ENCODE data around the gene FBXW5.

Gene FBXW5

DNA sequence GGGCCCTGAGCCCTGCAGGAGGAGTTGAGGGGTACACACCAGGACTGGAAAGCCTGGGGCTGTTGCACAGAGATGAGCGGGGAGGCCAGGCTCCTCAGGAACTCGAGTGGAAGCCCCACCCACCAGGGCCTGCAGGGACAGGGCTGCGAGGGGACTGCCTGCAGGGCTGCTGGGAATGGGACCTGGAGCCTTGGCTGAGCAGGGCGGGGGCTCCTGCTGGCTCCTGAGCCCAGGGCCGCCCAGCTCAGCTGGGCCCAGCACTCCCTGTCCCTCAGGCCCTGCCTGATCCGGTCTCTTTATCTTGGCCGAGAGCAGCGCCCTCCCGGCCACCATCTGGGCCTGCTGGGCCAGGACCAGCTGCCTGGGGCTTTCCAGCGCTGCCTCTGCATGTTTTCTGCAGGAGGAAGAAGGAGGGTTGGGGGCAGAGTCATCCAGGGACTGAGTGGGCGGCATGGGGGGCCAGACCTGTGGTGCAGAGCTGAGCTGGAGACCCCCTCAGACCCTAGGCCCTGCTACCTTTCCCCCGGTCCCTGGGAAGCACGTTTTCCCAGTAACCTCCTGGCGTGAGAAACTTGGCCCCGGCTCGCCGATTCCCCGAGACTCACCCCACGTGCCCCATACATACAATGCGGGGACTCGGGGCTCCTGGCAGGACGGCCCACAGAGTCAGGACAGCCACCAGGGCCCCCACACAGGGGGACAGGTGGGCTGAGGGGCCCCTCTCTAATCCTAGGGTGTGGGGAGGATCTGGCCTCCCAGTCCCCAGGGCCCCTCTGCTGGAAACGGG, 16.9 kb upstream of the FBXW5 start:
- DNase-seq: no peak

DNA sequence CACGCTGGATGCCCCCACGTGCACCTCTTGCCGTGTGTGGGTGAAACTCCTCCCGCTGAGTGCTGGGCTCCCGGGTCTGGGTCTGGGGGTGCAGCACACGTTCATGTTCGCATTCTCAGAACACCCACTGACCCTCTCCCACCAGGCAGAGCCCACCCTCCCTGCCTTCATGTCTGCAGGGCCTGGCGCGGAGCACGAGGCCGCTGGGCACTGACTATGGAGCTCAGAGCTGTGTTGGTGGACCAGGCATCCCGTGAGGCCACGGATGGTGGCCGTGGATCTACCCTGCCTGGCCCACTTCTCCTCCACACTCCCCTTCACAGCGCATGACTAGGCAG, 16.4 kb upstream of the FBXW5 start:
- no peak for DNase-seq

DNA sequence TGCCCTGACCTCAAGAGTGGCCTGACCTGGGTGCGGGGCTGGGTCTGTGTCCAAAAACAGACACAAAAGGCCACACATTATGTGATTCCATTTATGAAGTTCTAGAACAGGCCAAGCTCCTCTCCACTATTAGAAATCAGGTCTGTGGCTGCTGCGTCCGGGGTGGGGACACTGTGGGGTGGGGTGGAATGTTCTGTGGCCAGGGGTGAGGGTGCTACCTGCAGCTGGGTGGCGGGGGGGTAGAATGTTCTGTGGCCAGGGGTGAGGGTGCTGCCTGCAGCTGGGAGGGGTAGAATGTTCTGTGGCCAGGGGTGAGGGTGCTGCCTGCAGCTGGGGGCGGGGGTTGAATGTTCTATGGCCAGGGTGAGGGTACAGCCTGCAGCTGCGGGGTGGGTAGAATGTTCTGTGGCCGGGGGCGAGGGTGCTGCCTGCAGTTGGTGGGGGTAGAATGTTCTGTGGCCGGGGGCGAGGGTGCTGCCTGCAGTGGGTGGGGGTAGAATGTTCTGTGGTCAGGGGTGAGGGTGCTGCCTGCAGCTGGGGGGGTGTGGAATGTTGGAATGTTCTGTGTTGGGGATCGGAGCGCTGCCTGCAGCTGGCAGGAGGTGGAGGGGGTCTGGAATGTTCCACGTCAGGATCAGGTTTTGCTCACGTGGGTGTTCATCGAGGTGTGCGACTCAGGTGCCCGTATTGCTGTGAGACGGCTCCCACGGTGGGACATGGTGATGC, 15.8 kb upstream of the FBXW5 start:
- no peak for DNase-seq

DNA sequence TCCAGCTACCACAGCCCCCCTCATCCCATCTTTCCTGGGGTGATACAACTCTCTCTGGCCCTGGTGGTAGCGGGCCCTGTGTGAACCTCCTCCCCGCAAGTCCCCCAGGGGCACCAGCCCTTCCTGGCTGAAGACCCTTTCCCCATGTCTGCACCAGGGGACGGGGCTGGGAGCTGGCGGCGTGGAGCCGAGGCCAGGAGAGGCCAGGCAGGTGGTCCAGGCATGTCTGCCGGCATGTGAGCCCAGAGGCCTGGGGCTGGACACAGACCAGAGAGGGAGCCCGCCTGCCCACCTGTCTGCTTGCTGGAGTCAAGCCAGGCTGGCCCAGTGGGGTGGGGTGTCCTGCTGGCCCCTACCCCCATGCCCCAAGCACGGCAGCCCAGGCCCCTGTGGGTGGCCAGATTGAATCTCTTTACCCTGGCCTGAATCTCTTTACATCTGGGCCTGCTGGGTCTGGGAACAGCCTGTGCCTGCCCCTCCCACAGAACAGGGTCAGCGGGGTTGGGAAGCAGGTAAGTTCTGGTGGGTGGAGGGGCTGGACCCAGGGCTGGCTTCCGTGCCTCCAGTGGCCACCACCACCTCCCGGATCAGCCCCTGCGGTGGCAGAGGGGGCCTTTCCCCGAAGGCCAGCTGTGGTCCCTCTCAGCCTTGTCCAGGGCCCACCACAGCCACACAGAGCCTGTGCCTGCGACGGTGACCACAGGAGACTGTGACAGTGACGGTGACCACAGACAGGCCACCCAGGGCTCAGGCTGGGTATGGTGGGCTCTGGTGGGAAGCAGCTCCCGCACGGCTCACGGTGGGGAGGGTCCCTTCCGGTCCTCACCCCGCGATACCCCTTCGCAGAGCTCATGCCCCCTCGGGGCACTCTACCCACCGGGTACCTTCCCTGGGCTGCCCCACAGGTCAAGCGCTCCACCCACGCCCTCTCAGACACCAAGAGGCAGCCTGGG, 14.6 kb upstream of the FBXW5 start:
- no peak for DNase-seq

DNA sequence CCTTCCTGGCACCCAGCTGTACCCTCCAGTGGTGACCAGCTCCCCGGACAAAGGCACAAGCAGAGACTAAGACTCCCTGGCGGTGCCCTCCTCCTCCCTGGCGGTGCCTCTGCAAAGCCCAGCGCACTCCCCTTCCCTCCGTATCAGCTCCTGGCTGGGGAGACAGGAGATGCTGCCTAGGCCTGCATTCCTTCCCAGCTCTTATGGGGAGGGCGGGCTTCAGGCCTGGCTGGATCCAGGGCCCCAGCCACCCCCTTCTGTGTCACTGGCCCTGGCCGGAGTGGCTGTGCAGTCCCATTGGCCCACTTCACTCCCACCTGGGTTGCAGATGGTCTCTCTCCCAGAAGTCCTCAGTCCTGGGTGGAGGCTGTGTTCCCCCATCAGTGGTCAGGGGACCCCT, 13.9 kb upstream of the FBXW5 start:
- DNase-seq: no peak

DNA sequence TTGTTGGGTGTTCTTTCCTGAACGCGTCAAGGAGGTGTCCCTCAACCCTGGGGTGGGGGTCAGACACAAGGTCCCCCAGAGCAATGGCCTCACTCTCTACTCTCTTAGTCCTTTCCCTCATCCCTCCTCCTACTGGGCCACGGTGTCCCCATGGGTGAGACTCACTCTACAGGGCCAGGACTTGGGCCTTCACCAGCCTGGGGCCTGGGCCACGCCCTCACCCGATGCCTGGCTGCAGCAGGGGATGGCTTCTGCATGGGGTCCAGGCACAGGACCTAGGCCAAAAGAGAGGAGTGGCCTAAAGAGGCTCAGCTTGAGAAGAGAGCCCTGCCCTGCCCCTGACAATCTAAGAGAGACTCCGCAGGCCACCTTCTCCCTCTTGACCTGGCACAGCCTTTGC, 13.4 kb upstream of the FBXW5 start:
- DNase-seq: no peak

DNA sequence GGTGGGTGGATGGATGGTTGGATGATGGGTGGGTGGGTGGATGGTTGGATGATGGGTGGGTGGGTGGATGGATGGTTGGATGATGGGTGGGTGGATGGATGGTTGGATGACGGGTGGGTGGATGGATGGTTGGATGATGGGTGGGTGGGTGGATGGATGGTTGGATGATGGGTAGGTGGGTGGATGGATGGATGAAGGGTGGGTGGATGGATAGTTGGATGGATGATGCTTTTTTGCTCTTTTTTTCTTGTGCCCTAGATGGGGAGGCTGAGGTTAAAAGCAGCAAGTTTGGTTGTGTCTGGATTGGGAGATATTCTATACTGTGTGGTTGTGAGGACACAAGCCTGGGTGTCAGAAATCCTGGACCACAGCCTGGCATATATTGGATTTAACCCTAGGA, 12.9 kb upstream of the FBXW5 start:
- DNase-seq: no peak

DNA sequence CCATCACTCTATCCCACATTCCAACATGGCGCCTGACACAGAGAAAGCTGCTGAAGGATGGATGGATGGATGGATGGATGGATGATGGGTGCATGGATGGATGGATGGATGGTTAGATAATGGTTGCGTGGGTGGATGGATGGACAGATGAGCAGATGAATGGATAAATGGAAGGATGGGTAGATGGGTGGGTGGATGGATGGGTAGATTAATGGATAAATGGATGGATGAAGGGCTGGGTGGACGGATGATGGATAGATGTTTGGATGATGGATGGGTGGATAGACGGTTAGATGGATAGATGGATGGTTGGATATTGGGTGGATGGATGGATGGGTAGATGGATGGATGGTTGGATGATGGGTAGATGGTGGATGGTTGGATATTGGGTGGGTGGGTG, 12.1 kb upstream of the FBXW5 start:
- DNase-seq: no peak

DNA sequence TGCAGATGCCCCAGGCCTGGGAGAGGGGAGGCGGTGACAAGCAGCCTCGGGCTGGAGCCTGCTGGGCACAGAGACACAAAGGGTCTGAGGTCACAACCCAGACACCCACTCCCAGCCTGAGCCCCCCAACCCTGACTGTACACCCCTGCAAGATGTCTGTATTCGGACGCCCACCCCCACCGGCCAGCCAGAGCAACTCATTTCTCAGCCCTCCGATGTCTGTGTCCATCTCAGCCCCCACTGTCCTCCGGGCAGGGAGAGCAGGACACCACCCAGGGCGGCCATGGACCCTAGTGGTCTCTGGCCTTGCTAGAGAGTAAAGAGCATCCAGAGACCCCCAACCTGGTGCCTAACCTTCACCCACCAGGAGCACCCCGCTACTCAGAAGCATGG, 11.4 kb upstream of the FBXW5 start:
- DNase-seq: no peak

DNA sequence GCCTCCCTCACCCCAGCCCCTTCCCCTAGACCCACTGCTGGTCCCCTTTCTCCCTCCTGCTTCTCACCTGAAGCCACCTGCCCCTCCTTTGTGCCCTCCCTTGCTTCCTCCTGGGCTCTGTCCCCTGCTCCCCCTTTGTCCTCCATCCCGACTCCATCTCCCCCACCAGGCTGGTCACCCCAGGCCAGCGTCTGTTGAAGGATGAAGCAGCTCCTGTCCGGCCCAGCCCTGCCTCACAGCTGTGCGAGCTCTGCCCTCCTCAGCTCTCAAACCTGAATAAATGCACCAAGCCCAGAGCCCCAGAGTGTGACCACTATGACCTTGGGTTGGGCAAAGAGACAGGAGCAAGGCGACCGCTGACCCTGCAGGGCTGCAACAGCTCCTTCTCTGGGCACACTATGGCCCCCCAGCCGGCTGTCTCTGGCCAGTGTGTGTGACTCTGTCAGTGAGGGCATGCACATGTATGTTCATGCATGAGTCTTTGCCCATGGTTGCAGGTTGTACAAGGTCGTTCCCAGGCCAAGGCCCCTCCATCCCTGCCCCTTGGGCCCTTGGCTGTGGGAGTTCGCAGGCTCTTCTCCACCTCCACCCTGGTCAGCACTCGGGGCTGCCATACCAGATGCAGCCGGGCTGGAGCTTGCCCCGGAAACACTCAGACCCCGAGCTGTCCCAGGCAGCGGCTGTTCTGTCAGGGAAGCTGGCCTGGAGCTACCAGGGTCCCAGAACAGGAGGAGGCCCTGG, 10.8 kb upstream of the FBXW5 start:
- DNase-seq: no peak

DNA sequence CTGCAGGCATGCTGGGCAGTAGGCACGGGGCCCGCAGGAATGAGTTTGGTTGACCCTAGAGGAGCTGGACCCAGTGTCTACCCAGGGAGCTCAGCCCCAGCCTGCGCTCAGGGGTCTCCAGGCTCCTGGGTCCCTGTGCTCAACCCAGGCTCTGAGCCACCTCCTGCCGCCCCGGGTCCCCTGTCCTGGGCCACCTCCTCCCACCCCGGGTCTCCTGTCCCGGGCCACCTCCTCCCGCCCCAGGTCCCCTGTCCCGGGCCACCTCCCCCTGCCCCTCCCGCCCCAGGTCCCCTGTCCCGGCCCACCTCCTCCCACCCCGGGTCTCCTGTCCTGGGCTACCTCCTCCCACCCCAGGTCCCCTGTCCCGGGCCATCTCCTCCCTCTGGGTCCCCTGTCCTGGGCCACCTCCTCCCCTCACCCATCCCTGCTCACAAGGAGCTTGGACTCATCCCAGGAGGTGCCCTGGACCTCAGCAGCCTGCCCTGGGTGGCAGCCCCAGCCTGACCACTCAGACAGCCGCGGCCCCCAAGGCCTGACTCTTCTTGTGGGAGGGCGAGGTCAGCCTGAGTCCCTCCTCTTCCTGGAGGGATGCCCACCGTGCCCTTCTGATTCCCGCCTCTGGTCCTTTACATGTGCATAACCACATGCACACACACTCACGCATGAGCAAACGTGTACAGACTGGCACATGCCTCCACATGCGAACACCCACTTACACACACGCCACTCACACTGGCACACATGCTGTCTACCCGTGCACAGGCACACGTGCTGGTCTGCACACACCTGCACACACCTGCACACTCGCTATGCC, 9.9 kb upstream of the FBXW5 start:
- no peak for DNase-seq

DNA sequence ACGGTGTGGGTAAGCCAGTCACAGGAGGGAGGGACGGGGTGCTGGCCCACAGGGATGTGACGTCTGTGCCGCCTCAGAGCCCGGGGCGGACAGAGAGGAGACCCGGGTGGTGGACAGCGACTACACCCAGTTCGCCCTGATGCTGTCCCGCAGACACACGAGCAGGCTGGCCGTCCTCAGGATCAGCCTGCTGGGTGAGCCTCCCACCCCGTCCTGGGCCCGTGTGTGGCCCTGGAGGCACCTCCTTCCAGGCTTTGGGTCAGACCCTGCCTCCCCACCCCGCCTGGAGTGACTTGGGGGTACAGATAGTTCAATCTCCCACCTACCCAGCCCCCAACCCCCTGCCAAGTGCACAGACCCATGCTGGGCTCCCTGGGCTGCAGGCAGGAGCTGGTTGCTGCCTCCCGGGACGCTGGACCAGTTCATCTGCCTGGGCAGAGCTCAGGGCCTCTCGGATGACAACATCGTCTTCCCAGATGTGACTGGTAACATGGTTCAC, 9.3 kb upstream of the FBXW5 start:
- DNase-seq: no peak

DNA sequence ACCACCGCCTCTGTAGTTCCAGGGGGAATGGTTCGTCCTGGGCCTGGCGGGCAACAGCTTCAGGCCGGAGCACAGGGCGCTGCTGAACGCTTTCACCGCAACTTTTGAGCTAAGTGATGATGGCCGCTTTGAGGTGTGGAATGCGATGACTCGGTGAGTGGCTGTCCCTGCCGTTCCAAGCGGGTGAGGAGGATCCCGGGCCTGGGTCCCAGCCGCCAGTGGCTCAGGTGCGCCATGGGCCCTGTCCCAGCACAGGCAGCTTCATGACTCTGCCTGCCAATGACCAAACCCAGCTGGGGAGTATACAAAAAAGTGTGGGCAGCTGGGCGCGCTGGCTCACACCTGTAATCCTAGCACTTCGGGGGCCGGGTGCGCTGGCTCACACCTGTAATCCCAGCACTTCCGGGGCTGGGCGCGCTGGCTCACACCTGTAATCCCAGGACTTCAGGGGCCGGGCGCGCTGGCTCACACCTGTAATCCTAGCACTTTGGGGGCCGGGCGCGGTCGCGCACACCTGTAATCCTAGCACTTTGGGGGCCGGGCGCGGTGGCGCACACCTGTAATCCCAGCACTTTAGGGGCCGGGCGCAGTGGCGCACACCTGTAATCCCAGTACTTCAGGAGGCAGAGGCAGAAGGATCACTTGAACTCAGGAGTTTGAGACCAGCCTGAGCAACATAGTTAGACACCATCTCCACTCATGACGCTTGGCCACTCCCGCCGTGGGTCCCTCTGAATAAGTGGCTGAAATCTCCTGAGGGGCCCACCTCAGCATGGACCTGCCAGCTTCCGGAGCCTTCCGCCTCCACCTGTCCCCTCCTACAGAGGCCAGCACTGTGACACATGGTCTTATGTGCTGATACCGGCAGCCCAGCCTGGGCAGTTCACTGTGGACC, 8.6 kb upstream of the FBXW5 start:
- no peak for DNase-seq

DNA sequence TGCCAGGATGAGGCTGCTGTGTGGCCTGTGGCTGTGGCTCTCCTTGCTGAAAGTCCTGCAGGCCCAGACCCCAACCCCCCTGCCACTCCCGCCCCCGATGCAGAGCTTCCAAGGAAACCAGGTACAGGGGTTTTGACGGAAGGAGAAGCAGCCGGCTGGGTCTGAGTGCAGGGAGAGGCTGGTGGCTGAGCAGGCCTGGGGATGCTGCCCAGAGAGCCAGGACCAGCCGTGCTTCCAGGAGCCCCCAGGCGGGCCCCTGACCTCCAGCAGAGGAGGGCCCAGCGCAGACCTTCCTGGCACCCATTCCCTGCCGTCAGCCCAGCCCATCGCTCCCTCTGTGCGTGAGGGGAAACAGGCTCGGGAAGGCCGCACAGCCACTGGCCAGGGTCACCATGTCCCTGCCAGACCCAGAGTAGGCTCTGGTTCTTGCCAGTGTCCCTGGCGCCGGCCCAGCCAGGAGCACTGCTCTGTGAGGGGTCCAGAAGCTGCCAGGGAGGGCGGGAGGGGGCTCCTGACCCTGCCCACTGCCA, 7.8 kb upstream of the FBXW5 start:
- no peak for DNase-seq

DNA sequence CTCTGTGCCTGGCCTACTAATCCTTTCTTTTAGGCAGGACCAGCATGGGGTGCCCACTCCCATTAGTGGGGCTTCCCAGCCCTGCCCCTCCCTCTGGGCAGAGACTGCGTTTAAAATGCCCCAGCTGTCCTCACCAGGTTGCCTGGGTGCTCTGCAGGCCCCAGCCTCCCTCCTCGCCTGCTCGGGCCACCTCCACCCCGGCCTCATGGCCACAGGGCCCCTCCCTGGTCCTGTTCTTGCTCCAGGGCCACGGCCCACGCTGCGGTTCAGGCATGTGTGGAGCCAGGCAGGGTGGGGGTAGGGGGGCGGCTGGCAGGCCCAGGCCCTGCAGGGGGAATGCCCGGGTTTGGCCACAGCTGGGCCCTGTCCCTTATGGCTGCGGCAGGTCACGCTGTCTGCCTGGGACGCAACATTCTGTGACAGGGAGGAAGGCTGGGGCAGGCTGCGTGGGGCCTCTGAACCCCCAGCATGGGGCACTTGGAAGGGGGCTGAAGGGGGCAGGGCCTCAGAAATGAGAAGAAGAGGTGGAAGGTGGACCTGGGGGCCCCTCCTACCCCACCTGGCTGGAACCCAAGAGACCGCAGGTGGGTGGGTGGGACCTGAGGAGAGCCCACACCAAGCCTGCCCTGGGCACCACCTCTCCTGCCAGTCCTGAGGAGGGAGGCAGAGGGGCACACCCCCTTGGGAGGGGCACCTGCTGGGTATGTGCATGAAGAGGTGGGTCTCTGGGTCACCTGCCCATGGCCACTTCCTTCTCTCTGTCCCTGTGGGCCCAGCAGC, 7.2 kb upstream of the FBXW5 start, which contains the start of gene LCN12:
Gene LCN12, plus strand, starts transcription at position 733 of the 780 bp plus-strand sequence. CDS start 55 bp downstream, outside the sequence.
- no peak for DNase-seq

DNA sequence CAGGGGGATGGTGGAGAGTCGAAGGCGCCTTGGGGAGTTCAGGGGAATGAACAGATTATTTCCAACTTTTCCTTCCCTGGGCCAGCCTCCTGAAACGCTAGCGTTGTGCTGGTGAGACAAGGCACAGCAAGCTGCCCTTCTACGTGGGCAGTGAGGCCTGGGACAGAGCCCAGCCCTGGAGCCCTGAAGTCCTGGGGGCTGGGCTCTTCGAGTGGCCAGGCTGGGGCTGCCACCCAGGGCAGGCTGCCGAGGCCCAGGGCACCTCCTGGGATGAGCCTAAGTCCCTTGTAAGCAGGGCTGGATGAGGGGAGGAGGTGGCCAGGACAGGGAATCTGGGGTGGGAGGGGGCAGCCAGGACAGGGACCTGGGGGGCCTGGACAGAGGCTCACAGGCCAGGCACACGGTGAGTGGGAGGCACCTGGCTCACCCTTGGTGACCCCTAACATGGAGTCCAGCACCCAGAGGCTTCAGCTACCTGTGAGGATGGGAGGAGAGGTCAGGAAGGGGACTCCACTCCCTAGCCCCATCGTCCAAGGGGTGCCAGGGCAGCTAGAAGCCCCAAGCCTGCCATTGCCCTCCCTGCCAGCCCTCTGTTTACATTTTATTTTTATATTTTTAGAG, 6.2 kb upstream of the FBXW5 start:
- DNase-seq: no peak

DNA sequence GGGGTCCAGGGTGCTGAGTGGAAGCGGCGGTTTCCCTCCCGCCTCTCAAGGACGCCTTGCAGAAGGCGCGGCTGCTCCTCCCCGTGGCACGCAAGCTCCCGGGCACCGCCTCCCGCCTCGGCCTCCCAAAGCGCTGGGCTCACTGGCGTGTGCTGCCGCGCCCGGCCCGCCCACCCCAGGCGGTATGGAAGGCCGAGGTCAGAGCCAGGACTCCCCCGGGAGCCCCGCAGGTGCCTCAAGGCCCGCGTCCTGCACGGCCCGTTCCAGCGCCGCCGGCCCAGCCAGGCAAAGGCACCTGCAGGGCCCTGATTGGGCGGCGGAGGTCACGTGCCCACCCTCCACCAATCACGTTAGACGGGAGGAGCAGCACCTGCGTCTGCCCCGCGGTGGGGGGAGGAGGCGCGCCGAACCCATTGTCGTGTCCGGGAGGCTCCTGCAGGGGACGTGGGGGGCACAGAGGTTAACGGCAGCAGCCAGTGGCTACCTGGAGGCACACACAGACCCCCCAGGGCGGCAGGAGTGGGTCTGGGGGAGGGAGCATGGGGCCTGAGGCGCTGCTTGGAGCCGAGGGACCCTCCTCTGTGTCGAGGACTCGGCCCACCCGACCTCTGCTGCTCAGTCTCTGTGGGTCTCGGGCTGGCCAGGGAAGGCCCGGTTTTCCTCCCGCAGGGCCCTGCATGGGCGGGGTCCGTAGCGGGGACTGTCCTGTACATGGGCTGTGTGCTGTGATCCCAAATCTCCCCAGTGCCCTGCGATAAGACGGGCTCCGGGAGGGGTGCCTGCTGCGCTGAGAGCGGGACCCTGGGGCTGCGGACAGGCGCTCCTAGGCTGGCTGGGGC, 5.5 kb upstream of the FBXW5 start:
- peak; percentile 80 to 82 for DNase-seq

DNA sequence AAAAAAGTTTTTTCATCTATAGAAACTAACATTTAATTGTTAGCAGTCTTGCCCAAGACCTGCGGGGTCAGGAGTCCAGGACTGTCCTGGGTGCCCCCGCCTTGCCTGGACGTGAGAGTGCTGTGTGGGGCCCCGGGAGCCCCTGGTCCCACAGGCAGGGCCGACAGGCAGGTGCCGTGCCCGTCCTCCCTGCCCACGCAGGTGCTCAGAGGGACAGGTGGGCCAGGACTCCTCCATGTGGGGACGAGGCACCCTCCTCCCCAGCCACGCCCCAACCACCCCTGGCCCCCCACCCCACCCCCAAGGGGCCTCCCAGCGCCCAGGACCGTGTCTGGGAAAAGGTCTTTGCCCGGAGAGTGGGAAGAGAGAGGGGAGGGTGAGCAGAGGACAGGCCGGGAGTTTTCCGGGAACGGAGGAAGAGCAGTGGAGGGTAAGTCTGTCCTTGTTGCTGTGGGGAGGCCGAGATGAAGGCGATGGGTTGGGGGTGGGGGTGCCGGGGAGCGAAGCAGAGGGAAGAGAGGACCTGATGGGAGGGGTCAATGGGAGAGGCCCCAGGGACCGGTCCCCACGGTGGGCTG, 4.8 kb upstream of the FBXW5 start:
- DNase-seq: no peak

All from Kasumi-1 (cell line).